Pancreas (tissue), 10 donors: Measurements from ENCODE around the gene DRAP1. TPM values are rescaled to one million over a fixed set of nuclear protein-coding genes. Genes with fewer than 3 reads are reported as not detected.
A peak's percentile ranks its signal among the peaks of the same experiment; 100 is the strongest.

Experiments used
- ATAC-seq, 4 donors: fragments of 200-7000 bp; cut with Tn5 transposase; one replicate each; pipeline versions ENCODE4 v1.8.0 to v1.9.1; 2020; ENCODE audit warnings: mild to moderate bottlenecking in 4 of 4, moderate library complexity in 4 of 4
- DNase-seq, 6 donors: peaks; one replicate each; pipeline ENCODE4 v3.0.0-alpha.2; 2020
- FAIRE-seq: peaks from 2 replicates; lab custom pipeline; 2012; peaks lifted over from hg19 to GRCh38; lab: Jason Lieb, UNC
- H3K27ac ChIP-seq, 4 donors: fragments of 200-600 bp; sonication (generic); 1 replicate in 3 of 4; 2 replicates in 1 of 4; pipeline versions ENCODE4 v1.5.0 to v1.8.0; 2020
- H3K27me3 ChIP-seq, 4 donors: fragments of 200-600 bp; one replicate each; pipeline ENCODE4 v1.8.0; 2021
- H3K36me3 ChIP-seq, 3 donors: fragments of 200-600 bp; sonication (generic) in 1 of 3; one replicate each; pipeline versions ENCODE4 v1.5.0 to v1.8.0; 2020 to 2021
- H3K4me1 ChIP-seq, 3 donors: fragments of 200-600 bp; one replicate each; pipeline ENCODE4 v1.8.0; 2021
- H3K4me3 ChIP-seq, 4 donors: fragments of 200-600 bp; sonication (generic) in 2 of 4; one replicate each; pipeline versions ENCODE4 v1.5.0 to v1.8.0; 2020 to 2021
- H3K9me3 ChIP-seq, 4 donors: fragments of 200-600 bp; one replicate each; pipeline ENCODE4 v1.8.0; 2021
- WGBS, 2 donors: extraction: QIAGEN DNeasy Blood & Tissue Kit; methylation state at CpG; one replicate each; pipeline ENCODE4 v1.1.7; 2013; 5-methylcytosine and 5-hydroxymethylcytosine counted together
- intact Hi-C, 3 donors: fragments of 100-400 bp; cut with DNase I; formaldehyde crosslinking; loops; one replicate each; pipeline versions ENCODE4 v1.11.1 to v1.14.2; 2022
- polyA plus RNA-seq, 2 donors: library from polyadenylated mRNA; stranded (reverse); fragments of 200-250 nt; gene quantifications; one replicate each; pipeline ENCODE4 v1.2.3, GENCODE V29; 2013
- total RNA-seq, 6 donors: library from RNA; stranded (reverse); fragmentation: NEBNext Ultra II Directional in 4 of 6; extraction: Animal tissue kit (Norgen Biotek cat#: 25700) in 4 of 6; gene quantifications; one replicate each; pipeline versions ENCODE4 v1.2.1 to v1.2.4, GENCODE V29; 2021 to 2023
- TF ChIP-seq, protein P1 (sequence below), 4 donors: fragments of 200-600 bp; sonication (generic) in 3 of 4; IDR thresholded peaks; one replicate each; pipeline versions ENCODE4 v1.5.0 to v1.8.0; 2021; ENCODE audit warnings: antibody characterized with exemption in 4 of 4
- donor health status: healthy with polysubstance abuse.
- donor health status: DM: no; HTN: no; CAD: no; lungs with moderate emphysema.
- donor health status: DM: no; HTN: no; CAD: no.
- donor health status: control.
- donor health status: control.
- donor health status: Bipolar disorder and iron deficiency.
- donor health status: DM: yes; HTN: yes; CAD: no.
- donor health status: DM: no; HTN: no; CAD: no.
- donor health status: DM: no; HTN: no; CAD: no.
- donor health status: DM: yes; HTN: yes; CAD: no.

Gene DRAP1
- total and polyA plus RNA-seq, 8 donors, result 20.4 to 58.8 (median 27.2) TPM

DNA sequence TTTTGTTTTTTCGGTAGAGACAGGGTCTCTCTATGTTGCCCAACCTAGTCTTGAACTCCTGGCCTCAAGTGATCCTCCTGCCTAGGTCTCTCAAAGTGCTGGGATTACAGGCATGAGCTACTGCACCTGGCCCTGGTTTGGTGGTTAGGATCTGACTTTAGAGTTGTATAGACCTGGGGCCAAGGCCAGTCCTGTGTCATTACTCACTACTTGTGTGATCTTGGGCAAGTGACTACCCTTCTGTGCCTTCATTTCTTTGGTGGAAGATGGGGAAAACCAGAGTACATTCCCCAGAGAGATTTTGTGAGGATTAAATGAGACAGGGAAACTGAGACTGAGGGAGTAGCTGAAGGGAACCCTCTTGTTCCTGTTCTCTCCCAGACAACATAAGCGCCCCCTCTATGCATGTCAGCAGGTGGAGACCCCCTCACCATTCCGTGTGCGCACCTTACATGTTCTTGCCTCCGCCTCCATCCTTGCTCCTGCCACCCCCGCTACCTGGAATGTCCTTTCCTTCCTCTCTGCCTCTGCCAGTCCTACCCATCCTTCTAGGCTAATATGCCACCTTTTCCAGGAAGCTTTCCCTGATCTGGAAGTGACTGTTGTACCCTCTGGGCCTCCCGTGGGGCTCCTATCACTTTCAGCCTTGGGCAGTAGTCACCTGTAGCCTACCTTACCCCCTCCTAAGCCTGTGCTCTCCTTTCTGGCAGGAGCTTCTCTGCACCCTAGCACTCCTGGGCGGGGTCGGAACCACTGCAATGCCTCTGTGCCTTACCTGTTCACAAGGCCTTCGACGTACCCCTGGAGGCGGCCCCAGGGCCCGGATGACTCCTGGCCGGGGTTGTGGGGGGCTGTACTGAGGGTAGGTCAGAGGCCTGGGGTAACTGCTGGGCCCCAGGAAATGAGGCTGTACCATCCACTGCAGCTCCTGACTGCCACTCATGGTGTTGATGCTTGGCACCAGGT lies 22.9 kb upstream of the DRAP1 start:
- WGBS, 2 donors, result 79 to 85% methylated on average over 14 of the region's 14 CpGs
- Histone ChIP-seq H3K27ac (no peak overlapping the region), H3K36me3 (no peaks in the 10 kb centered on the region), H3K4me1 (peaks cover 4 to 17% (median 8%) of the 10 kb centered on the region in 3 donors), H3K9me3 (no peaks in the 10 kb centered on the region), H3K27me3 (no peaks in the 10 kb centered on the region), H3K4me3 (no peak overlapping the region)
- intact Hi-C loops, result no loop called here
- FAIRE-seq (no peak), ATAC-seq (no peak), DNase-seq (no peak)
- TF ChIP-seq, protein P1, sequence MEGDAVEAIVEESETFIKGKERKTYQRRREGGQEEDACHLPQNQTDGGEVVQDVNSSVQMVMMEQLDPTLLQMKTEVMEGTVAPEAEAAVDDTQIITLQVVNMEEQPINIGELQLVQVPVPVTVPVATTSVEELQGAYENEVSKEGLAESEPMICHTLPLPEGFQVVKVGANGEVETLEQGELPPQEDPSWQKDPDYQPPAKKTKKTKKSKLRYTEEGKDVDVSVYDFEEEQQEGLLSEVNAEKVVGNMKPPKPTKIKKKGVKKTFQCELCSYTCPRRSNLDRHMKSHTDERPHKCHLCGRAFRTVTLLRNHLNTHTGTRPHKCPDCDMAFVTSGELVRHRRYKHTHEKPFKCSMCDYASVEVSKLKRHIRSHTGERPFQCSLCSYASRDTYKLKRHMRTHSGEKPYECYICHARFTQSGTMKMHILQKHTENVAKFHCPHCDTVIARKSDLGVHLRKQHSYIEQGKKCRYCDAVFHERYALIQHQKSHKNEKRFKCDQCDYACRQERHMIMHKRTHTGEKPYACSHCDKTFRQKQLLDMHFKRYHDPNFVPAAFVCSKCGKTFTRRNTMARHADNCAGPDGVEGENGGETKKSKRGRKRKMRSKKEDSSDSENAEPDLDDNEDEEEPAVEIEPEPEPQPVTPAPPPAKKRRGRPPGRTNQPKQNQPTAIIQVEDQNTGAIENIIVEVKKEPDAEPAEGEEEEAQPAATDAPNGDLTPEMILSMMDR (IDR thresholded peaks at IDR 0.05), result no peak

DNA sequence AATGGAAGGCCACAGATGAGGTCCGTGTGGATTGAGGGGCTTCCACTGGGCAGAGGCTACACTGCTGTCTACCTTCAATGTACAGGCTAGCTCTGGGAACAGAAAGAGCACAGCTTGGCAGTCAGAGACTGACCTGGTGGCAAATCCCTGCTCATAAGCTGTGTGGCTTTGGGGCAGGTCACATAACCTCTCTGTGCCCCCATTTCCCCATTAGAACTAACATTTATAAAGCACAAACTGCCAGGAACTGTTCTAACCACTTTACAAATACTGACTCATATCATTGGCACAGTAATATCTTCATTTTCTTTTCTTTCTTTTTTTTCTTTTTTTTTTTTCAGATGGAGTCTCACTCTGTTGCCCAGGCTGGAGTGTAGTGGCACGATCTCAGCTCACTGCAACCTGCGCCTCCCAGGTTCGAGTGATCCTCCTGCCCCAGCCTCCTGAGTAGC lies 22.2 kb upstream of the DRAP1 start:
- no peak for ATAC-seq
- DNase-seq, result no peak
- WGBS, 2 donors, result 80 to 89% methylated on average over 4 of the region's 4 CpGs
- no peaks in the 10 kb centered on the region for H3K27me3 ChIP-seq
- H3K9me3 ChIP-seq, result no peaks in the 10 kb centered on the region
- TF ChIP-seq, protein P1 (IDR thresholded peaks at IDR 0.05), result no peak
- peaks cover 0 to 9% (median 8%) of the 10 kb centered on the region in 3 donors for H3K4me1 ChIP-seq
- H3K27ac ChIP-seq, result no peak overlapping the region
- no peak overlapping the region for H3K4me3 ChIP-seq
- no peak for FAIRE-seq
- intact Hi-C loops, result no loop called here
- no peaks in the 10 kb centered on the region for H3K36me3 ChIP-seq

DNA sequence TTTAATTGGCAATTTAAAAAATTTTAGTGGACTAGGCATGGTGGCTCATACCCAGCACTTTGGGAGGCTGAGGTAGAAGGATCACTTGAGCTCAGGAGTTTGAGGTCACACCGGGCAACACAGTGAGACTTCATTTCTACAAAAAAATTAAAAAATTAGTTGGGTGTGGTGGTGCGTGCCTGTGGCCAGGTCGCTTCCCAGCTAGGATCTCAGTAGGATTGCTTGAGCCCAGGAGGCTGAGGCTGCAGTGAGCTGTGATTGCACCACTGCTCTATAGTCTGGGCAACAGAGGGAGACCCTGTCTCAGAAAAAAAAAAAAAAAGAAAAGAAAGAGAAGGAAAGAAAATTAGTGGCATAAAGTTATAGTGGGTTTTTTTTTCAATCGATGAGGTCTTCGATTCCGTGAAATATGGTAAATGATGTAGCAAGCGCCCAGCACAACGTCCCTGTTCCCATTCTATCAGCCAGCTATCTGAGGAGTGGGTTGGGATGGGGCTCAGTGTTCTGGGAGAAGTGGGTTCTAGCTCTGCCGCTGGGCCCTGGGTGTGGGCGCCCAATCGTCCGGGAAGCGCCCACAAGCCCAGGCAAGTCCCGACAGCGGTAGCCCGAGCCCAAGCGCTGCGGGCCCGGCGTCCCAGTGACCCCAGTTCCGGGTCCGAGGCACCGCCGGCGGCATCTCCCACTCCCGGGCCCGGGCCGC lies 20.4 kb upstream of the DRAP1 start:
- no peak overlapping the region for H3K27ac ChIP-seq
- no peak for DNase-seq
- no peaks in the 10 kb centered on the region for H3K36me3 ChIP-seq
- intact Hi-C loops, result no loop called here
- TF ChIP-seq, protein P1 (IDR thresholded peaks at IDR 0.05), result no peak
- H3K4me1 ChIP-seq, result peaks cover 0 to 8% (median 7%) of the 10 kb centered on the region in 3 donors
- no peak for FAIRE-seq
- H3K27me3 ChIP-seq, result no peaks in the 10 kb centered on the region
- H3K4me3 ChIP-seq, result peak overlapping the region in 3 of 4 donors; percentile 20 to 53 (median 46)
- H3K9me3 ChIP-seq, result no peaks in the 10 kb centered on the region
- ATAC-seq, result no peak
- WGBS, 2 donors, result 31 to 32% methylated on average over 26 to 28 of the region's 28 CpGs

DNA sequence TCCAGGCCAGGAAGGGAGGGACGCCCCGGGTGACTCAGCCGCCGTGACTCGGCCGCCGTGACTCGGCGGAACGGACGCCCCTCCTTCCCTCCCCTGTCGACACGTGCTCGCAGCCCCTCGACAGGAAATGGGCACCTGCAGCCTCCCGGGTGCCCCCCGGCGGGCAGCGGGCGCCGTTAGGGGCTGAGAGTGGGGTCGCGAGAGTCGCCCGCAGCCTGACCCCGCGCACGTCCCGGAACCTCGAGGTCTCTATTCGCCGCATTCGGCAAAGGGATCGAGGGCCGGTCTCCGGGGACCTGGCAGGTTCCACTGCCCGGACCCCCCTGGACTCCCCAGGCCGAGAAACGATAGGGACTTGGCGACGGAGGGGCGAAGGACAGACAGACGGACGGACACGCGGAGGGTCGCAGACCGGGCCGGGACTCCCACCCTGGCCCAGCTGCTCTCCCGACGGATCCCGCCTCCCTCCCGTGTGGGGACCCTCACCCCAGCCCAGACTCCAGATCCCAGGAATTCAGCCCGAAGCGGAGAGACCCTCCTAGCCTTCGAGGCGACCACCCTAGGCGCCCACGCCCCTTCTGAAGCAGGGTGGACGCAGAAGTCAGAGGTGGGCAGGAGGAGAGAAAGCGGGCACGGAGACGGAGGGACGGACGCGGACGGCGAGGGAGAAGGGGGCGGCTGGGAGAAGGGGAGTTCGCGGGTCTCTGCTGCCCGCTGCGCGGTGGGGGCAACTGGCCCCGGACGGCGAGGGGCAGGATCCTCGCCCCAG lies 19.7 kb upstream of the DRAP1 start:
- Histone ChIP-seq H3K27ac (peak overlapping the region in 1 of 4 donors; percentile 34), H3K27me3 (no peaks in the 10 kb centered on the region), H3K4me3 (peak overlapping the region; percentile 20 to 53 (median 34)), H3K36me3 (no peaks in the 10 kb centered on the region), H3K4me1 (peaks cover 0 to 8% (median 7%) of the 10 kb centered on the region in 3 donors), H3K9me3 (no peaks in the 10 kb centered on the region)
- peak; percentile 25 to 58 (median 35) for ATAC-seq
- WGBS, 2 donors, result 4 to 6% methylated on average over 52 to 78 of the region's 78 CpGs
- no peak for FAIRE-seq
- intact Hi-C loops, result no loop called here
- TF ChIP-seq, protein P1 (IDR thresholded peaks at IDR 0.05), result no peak
- DNase-seq, result peak in 3 of 6 donors; percentile 61 to 78 (median 74)
